Activated gamma-delta T cell treated with anti-CD3 and anti-CD28 coated beads, Interleukin-2, amount 50 U/mL, for 16 hours (primary cell): ENCODE measurements around the gene GAGE13.
"Not testable (repeated sequence)": the region's sequence is repeated elsewhere in the genome, so short reads cannot be mapped to it uniquely, and the experiment has no call there.

ENCODE experiments used
- DNase-seq: peaks from one replicate; pipeline ENCODE4 v3.0.0-alpha.2; 2020; ENCODE audit warnings: low read depth

Gene GAGE13

GRCh38 chrX:49331282-49331681 is at the start of gene GAGE13:
TSS of gene GAGE13 (plus strand) at chrX:49331582. CDS start at chrX:49332738, 1,156 bp downstream.
- not testable (repeated sequence) for DNase-seq

- DNase-seq = no peak
Observed at GRCh38 chrX:49282647-49283011, 48.8 kb upstream of the GAGE13 start.

- DNase-seq = no peak
Observed at GRCh38 chrX:49284212-49284611, 47.2 kb upstream of the GAGE13 start.

GRCh38 chrX:49286136-49286535 is 45.2 kb upstream of the GAGE13 start:
- no peak for DNase-seq

- no peak for DNase-seq
Observed at GRCh38 chrX:49286581-49286980, 44.8 kb upstream of the GAGE13 start.

GRCh38 chrX:49287665-49288064 is 43.7 kb upstream of the GAGE13 start:
- no peak for DNase-seq

GRCh38 chrX:49290215-49290614 is 41.2 kb upstream of the GAGE13 start:
- DNase-seq = no peak

- DNase-seq = peak; percentile 41
Observed at GRCh38 chrX:49291615-49292337, 39.6 kb upstream of the GAGE13 start.

GRCh38 chrX:49292400-49293362 is 38.7 kb upstream of the GAGE13 start:
- DNase-seq = no peak

GRCh38 chrX:49299293-49299692 is 32.1 kb upstream of the GAGE13 start:
- DNase-seq = not testable (repeated sequence)

GRCh38 chrX:49300703-49301102 is 30.7 kb upstream of the GAGE13 start:
- no peak for DNase-seq

- no peak for DNase-seq
Observed at GRCh38 chrX:49303346-49303745, 28.0 kb upstream of the GAGE13 start, which contains the start of gene GAGE10. TSS of gene GAGE10 (plus strand) at chrX:49303646. CDS start at chrX:49304860, 1,214 bp downstream.

- DNase-seq = not testable (repeated sequence)
Observed at GRCh38 chrX:49307775-49308174, 23.6 kb upstream of the GAGE13 start.

- no peak for DNase-seq
Observed at GRCh38 chrX:49308604-49309269, 22.6 kb upstream of the GAGE13 start.

- DNase-seq = no peak
Observed at GRCh38 chrX:49309401-49309981, 21.9 kb upstream of the GAGE13 start.

GRCh38 chrX:49310371-49310770 is 21.0 kb upstream of the GAGE13 start:
- no peak for DNase-seq

GRCh38 chrX:49312176-49312575 is 19.2 kb upstream of the GAGE13 start:
- no peak for DNase-seq

GRCh38 chrX:49316085-49316484 is 15.3 kb upstream of the GAGE13 start:
- DNase-seq = no peak

GRCh38 chrX:49321737-49322136 is 9.6 kb upstream of the GAGE13 start, which contains the start of gene GAGE12J:
TSS of gene GAGE12J (plus strand) at chrX:49322037. CDS start at chrX:49323194, 1,157 bp downstream.
- DNase-seq = not testable (repeated sequence)

GRCh38 chrX:49322266-49322665 is 9.1 kb upstream of the GAGE13 start:
- DNase-seq = not testable (repeated sequence)

- not testable (repeated sequence) for DNase-seq
Observed at GRCh38 chrX:49323735-49324134, 7.6 kb upstream of the GAGE13 start.

- not testable (repeated sequence) for DNase-seq
Observed at GRCh38 chrX:49330421-49330820, 961 bp upstream of the GAGE13 start.
